NCI-H146 treated with DMSO at 0.1 percent for 48 hours (cell line): ENCODE data around the gene CCDC18.

Experiments
- DNase-seq: peaks from one replicate; lab custom pipeline; 2025; ENCODE audit not compliant: unreplicated experiment; lab: John Stamatoyannopoulos, UW

CCDC18 gene

GRCh38 chr1:93296555-93297154 lies 116.1 kb downstream of the CCDC18 start:
- no peak for DNase-seq

GRCh38 chr1:93301131-93301530 lies 120.6 kb downstream of the CCDC18 start:
- no peak for DNase-seq

GRCh38 chr1:93302078-93302477 lies 121.6 kb downstream of the CCDC18 start:
- DNase-seq: no peak

- peak; percentile 22 for DNase-seq
Observed at GRCh38 chr1:93304716-93305138, 124.2 kb downstream of the CCDC18 start.

- DNase-seq: no peak
Observed at GRCh38 chr1:93306920-93307319, 126.4 kb downstream of the CCDC18 start.

GRCh38 chr1:93313026-93313425 lies 132.5 kb downstream of the CCDC18 start:
- DNase-seq: no peak

GRCh38 chr1:93317207-93317606 lies 136.7 kb downstream of the CCDC18 start:
- no peak for DNase-seq

GRCh38 chr1:93317943-93318342 lies 137.4 kb downstream of the CCDC18 start:
- DNase-seq: no peak

GRCh38 chr1:93321720-93322119 lies 141.2 kb downstream of the CCDC18 start:
- no peak for DNase-seq

- DNase-seq: no peak
Observed at GRCh38 chr1:93322349-93322748, 141.8 kb downstream of the CCDC18 start.

GRCh38 chr1:93323185-93323820 lies 142.8 kb downstream of the CCDC18 start:
- no peak for DNase-seq

- no peak for DNase-seq
Observed at GRCh38 chr1:93324486-93325464, 144.3 kb downstream of the CCDC18 start.
